GM19043 (cell line): ENCODE measurements around the gene NUP214.
"Not testable (repeated sequence)": the region's sequence is repeated elsewhere in the genome, so short reads cannot be mapped to it uniquely, and the experiment has no call there.

Experiments
- ATAC-seq: cut with Tn5 transposase; IDR thresholded peaks from one replicate; pipeline ENCODE4 v1.9.1; 2021; ENCODE audit warnings: low read depth; ENCODE audit not compliant: unreplicated experiment

Gene NUP214

GRCh38 chr9:131096269-131097125 is 28.9 kb upstream of the NUP214 start, which contains the start of gene AIF1L:
TSS of gene AIF1L (plus strand) at chr9:131096531. CDS start at chr9:131096630, 99 bp downstream.
- ATAC-seq: no peak

- ATAC-seq: no peak
These were observed 28.0 kb upstream of the NUP214 start for GRCh38 chr9:131097126-131097947.

- no peak for ATAC-seq
These were observed 27.5 kb upstream of the NUP214 start for GRCh38 chr9:131097948-131098278.

DNA sequence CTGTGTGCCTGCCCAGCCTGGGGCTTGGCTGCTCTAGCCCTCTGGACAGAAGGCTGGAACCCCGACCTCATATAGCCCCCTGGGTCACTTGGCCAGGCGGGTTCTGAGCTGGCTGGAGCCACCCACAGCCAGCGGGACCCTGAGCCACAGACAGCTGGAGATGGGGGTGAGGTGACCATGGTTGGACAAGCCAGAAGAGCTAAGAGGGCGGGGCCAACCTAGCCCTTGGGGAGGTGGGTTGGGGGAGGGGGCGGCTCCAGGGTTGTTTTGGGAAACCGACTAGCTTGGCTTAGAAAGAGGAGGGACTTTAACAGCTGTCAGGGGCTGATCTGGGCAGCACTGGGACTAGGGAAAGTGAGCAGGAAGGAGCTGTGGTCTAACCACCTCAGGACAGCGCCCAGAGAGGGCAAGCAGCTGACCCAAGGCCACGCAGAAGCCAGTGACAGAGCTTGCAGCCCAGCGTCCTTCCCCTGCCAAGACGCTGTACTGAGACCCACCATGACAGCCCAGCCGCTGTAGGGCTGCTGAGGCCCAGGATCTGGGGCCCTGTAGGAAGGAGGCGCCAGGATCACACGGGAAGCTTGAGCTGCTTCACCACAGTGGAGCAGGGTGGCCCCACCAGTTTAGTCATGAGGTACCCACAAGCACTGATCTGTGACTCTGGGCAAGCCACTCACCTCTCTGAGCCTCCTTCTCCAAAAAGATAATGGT is 26.8 kb upstream of the NUP214 start:
- no peak for ATAC-seq

GRCh38 chr9:131099102-131099606 is 26.2 kb upstream of the NUP214 start:
- no peak for ATAC-seq

- not testable (repeated sequence) for ATAC-seq
These were observed 25.5 kb upstream of the NUP214 start for GRCh38 chr9:131099845-131100244.

- ATAC-seq: no peak
These were observed 24.9 kb upstream of the NUP214 start for GRCh38 chr9:131100445-131100844.

DNA sequence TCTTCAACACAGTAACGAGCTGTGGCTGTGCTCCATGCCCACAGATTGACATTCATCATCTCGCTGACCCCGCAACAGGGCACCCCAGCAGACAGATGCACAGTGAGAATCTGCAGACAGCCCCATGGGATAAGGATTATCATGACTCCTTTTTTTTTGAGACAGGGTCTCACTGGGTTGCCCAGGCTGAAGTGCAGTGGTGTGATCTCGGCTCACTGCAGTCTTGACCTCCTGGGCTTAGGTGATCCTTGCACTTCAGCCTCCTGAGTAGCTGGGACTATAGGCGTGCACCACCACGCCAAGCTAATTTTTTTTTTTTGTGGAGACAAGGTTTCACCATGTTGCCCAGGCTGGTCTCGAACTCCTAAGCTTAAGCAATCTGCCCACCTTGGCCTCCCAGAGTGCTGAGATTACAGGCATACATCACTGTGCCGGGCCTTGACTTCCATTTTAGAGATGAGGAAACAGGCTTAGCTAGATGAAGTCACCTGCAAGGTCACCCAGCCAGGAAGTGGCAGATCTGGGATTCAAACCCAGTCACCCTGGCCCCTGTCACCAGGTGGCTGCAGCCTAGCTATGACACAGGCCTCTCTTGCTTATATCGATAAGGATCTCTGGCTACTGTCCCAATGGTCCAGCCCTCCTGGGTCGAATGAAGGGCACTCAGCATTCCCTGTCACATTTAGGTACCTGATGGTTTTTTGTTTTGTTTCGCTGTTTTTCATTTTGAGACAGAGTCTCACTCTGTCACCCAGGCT is 24.0 kb upstream of the NUP214 start:
- ATAC-seq: no peak

DNA sequence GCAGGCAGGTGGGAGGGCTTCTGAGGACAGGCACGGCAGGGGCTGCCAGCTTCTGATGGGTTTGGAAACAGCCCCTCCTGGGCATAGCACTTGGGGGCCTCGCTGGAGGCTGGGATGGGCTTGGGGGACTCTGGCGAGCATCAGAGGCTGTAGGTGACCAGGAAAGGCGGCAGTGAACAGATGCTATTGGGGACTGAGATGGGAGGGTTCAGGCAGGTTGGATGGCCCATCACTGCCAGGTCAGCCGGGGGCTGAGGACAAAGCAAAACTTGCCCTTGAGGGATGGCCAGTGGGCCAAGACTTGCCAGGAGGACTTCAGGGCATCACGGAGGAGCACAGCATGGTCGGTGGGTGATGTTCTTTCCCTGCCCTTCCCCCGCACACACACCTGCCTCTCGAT is 22.4 kb upstream of the NUP214 start:
- ATAC-seq: no peak

DNA sequence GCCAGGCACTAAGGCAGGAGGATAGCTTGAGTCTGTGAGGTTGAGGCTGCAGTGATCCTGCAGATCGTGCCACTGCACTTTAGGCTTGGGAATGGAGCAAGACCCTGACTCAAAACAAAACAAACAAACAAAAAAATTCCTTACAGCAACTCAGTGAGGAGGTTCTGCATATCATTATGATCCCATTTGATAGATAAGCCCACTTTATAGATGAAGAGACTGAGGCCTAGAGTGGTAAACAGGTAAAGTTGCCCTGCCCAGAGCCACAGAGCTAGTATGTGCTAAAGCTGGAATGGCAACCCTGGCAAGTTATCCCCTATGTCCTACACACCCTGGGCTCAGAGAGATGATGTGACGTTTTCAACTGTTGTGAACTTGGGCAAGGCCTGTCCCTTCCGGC is 21.9 kb upstream of the NUP214 start:
- ATAC-seq: no peak

GRCh38 chr9:131104016-131104740 is 21.2 kb upstream of the NUP214 start:
- no peak for ATAC-seq

DNA sequence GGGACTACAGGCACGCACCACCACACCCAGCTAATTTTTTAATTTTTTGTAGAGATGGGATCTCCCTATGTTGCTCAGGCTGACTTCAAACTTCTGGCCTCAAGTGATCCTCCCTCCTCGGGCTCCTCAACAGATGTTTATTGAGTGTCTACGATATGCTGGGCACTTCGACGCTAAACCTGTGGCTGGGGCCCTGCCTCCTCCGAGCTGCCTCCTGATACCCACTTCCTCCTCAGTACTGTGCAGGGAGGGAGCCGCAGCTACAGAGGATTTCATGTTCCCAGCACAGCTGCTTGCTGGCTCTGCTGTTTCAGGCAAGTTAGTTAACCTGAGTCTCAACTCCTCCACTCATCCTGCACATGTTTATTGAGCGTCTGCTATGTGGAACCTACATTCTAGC is 19.4 kb upstream of the NUP214 start:
- no peak for ATAC-seq

GRCh38 chr9:131107760-131108159 is 17.6 kb upstream of the NUP214 start:
- no peak for ATAC-seq

DNA sequence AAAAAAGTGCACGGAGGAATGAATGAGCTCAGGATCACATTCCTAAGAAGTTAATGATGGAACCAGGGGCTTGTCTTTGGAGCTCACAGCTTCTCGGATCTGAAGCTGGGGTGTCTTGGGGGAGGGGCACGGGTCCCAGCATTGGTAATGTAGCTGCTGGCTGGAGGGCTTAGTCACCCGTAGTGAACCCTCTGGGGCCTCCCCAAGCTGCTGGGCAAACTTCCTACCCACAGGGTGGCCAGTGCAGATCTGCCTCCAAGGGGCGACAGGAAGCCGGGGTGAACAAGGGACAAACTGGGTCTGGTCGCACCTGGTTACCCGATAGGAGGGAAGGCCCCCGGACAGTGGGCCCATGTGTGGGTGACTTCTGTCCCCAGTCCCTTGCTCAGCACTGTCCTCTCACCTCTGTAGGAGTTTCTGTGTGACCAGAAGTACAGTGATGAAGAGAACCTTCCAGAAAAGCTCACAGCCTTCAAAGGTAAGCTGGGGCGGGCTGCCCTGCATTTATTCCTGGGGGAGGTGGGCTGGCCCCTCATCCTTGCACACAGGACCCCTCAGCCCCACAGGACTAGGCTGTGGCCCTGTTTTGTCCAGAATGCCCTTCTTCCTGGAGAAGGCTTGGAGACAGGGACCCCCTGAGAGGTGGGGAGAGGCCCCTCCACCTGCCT is 14.1 kb upstream of the NUP214 start:
- ATAC-seq: no peak

- ATAC-seq: no peak
These were observed 13.5 kb upstream of the NUP214 start for GRCh38 chr9:131111854-131112311.

DNA sequence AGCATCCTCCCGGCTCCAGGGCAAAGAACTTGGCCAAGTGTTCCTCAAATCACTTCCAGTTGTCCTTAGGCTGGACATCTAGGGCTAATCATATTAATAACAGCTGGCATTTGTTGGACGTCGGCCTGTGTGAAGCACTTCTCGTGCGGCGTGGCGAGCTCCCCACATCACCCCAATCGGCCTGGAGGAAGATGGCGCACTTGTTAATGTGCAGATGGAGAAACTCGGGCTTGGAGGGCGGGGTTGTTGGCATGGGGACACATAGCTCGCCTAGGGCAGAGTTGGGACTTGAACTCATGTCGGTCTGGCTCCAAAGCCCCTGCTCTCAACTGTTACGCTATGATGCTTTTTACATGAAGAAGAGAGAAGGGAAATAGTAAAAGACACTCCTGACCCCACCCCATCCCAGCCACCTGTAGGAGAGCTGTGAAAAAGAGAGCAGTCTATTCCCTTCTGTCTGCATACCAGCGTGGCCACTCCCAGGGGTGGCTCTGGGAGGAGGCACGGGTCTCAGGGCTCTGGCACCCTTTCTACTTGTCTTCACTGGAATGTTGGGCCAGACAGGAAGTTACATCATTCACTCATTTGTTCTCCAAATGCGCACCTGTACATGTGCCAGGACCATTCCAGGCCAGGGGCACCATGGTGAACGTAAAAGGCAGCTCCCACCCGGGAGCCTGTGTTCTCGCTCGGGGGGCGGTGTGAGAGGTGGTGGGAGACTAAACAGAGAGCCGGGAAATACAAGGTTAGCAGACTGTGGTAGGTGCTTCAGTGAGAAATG is 12.8 kb upstream of the NUP214 start:
- ATAC-seq: no peak

GRCh38 chr9:131113655-131114054 is 11.7 kb upstream of the NUP214 start:
- ATAC-seq: no peak

- ATAC-seq: no peak
These were observed 11.3 kb upstream of the NUP214 start for GRCh38 chr9:131114084-131114535.
